H9 (cell line): Measurements from ENCODE around the gene CNOT4. TPM values are rescaled to one million over a fixed set of nuclear protein-coding genes. Genes with fewer than 3 reads are reported as not detected.

ENCODE experiments used
- DNase-seq: peaks from one replicate; pipeline ENCODE4 v3.0.0-alpha.2; 2017
- H2AFZ ChIP-seq: one replicate; pipeline ENCODE4 v1.6.1; 2013; ENCODE audit warnings: mild to moderate bottlenecking, low read length, control low read depth, moderate library complexity
- H2AK5ac ChIP-seq: 2 replicates; pipeline ENCODE4 v1.6.1; 2013; ENCODE audit warnings: low read length, control low read depth, mixed read lengths; ENCODE audit not compliant: insufficient read length
- H2BK120ac ChIP-seq: one replicate; pipeline ENCODE4 v1.6.1; 2013; ENCODE audit warnings: low read depth, mild to moderate bottlenecking, low read length, control low read depth, inconsistent platforms; ENCODE audit not compliant: poor library complexity, severe bottlenecking
- H2BK12ac ChIP-seq: 2 replicates; pipeline ENCODE4 v1.6.1; 2013; ENCODE audit warnings: low read length, control low read depth, mixed read lengths, low read depth; ENCODE audit not compliant: insufficient read length
- H2BK15ac ChIP-seq: 2 replicates; pipeline ENCODE4 v1.6.1; 2013; ENCODE audit warnings: low read depth, low read length, control low read depth
- H2BK20ac ChIP-seq: one replicate; pipeline ENCODE4 v1.6.1; 2013; ENCODE audit warnings: low read depth, mild to moderate bottlenecking, low read length, control low read depth, inconsistent platforms; ENCODE audit not compliant: poor library complexity, severe bottlenecking
- H2BK5ac ChIP-seq: 2 replicates; pipeline ENCODE4 v1.6.1; 2013; ENCODE audit warnings: low read length, control low read depth, mixed read lengths; ENCODE audit not compliant: insufficient read length
- H3K14ac ChIP-seq: 2 replicates; pipeline ENCODE4 v1.6.1; 2013; ENCODE audit warnings: low read length, control low read depth; ENCODE audit not compliant: insufficient read depth
- H3K18ac ChIP-seq: 2 replicates; pipeline ENCODE4 v1.6.1; 2013; ENCODE audit warnings: low read depth, mild to moderate bottlenecking, mixed read lengths, low read length, control low read depth; ENCODE audit not compliant: insufficient read length
- H3K23ac ChIP-seq: 2 replicates; pipeline ENCODE4 v1.6.1; 2013; ENCODE audit warnings: low read length, control low read depth, mixed read lengths, low read depth; ENCODE audit not compliant: insufficient read length
- H3K23me2 ChIP-seq: 2 replicates; pipeline ENCODE4 v1.6.1; 2013; ENCODE audit warnings: low read depth, mild to moderate bottlenecking, mixed read lengths, low read length, control low read depth; ENCODE audit not compliant: insufficient read length, poor library complexity, severe bottlenecking
- H3K27ac ChIP-seq: 2 replicates; pipeline ENCODE4 v1.5.1; 2013; ENCODE audit warnings: low read length, control low read depth, mixed read lengths, low read depth; ENCODE audit not compliant: insufficient read length
- H3K27me3 ChIP-seq: 2 replicates; pipeline ENCODE4 v1.6.1; 2013; ENCODE audit warnings: low read length, control low read depth, inconsistent platforms; ENCODE audit not compliant: insufficient read depth
- H3K4ac ChIP-seq: 2 replicates; pipeline ENCODE4 v1.6.1; 2013; ENCODE audit warnings: low read depth, mild to moderate bottlenecking, control low read depth, inconsistent platforms, low read length, moderate library complexity
- H3K4me1 ChIP-seq: 2 replicates; pipeline ENCODE4 v1.6.1; 2013; ENCODE audit warnings: low read length, control low read depth, inconsistent platforms; ENCODE audit not compliant: insufficient read depth
- H3K4me2 ChIP-seq: 2 replicates; pipeline ENCODE4 v1.6.1; 2013; ENCODE audit warnings: low read length, control low read depth, mixed read lengths; ENCODE audit not compliant: insufficient read length, insufficient read depth
- H3K56ac ChIP-seq: 2 replicates; pipeline ENCODE4 v1.6.1; 2013; ENCODE audit warnings: low read depth, mild to moderate bottlenecking, mixed read lengths, low read length, control low read depth; ENCODE audit not compliant: insufficient read length
- H3K79me1 ChIP-seq: 2 replicates; pipeline ENCODE4 v1.6.1; 2013; ENCODE audit warnings: low read depth, mild to moderate bottlenecking, moderate library complexity, low read length, control low read depth, inconsistent platforms; ENCODE audit not compliant: insufficient read depth, poor library complexity, severe bottlenecking
- H3K79me2 ChIP-seq: 2 replicates; pipeline ENCODE4 v1.6.1; 2013; ENCODE audit warnings: low read length, control low read depth, inconsistent platforms; ENCODE audit not compliant: insufficient read depth
- H3K9ac ChIP-seq: 2 replicates; pipeline ENCODE4 v1.6.1; 2013; ENCODE audit warnings: low read length, control low read depth, mixed read lengths; ENCODE audit not compliant: insufficient read length; ENCODE audit errors: extremely low read depth
- H3K9me3 ChIP-seq: one replicate; pipeline ENCODE4 v1.6.1; 2013; ENCODE audit warnings: low read depth, low read length, inconsistent platforms; ENCODE audit not compliant: control insufficient read depth
- H3T11ph ChIP-seq: one replicate; pipeline ENCODE4 v1.6.1; 2013; ENCODE audit warnings: mild to moderate bottlenecking, low read length, control low read depth, inconsistent platforms
- H4K20me1 ChIP-seq: one replicate; pipeline ENCODE4 v1.6.1; 2013; ENCODE audit not compliant: control insufficient read depth, insufficient read length, insufficient read depth
- H4K5ac ChIP-seq: 2 replicates; pipeline ENCODE4 v1.6.1; 2013; ENCODE audit warnings: low read depth, mild to moderate bottlenecking, mixed read lengths, low read length, control low read depth; ENCODE audit not compliant: insufficient read length
- H4K8ac ChIP-seq: replicated peaks from 2 replicates; pipeline ENCODE4 v1.6.1; 2013; ENCODE audit warnings: low read length, control low read depth, mixed read lengths, low read depth; ENCODE audit not compliant: insufficient read length
- H4K91ac ChIP-seq: 2 replicates; pipeline ENCODE4 v1.6.1; 2013; ENCODE audit warnings: low read depth, mild to moderate bottlenecking, moderate library complexity, mixed read lengths, low read length, control low read depth; ENCODE audit not compliant: insufficient read length
- H3K27ac Mint-ChIP-seq, 3 experiments: 2 replicates in 2 of 3; 3 replicates in 1 of 3; pipeline ENCODE4 v1.8.0; 2020 to 2021; ENCODE audit warnings: mixed read lengths in 3 of 3, mild to moderate bottlenecking in 1 of 3, moderate library complexity in 1 of 3
- H3K27me3 Mint-ChIP-seq: 2 replicates; pipeline ENCODE4 v1.8.0; 2021; ENCODE audit warnings: low read depth, mild to moderate bottlenecking, moderate library complexity, mixed read lengths
- H3K36me3 Mint-ChIP-seq, 3 experiments: 2 replicates in 2 of 3; 3 replicates in 1 of 3; pipeline ENCODE4 v1.8.0; 2020 to 2021; ENCODE audit warnings: low read depth in 3 of 3, mixed read lengths in 3 of 3; ENCODE audit not compliant: insufficient read depth in 1 of 3
- H3K4me1 Mint-ChIP-seq, 2 experiments: 2 replicates each; pipeline ENCODE4 v1.8.0; 2020; ENCODE audit warnings: mixed read lengths in 2 of 2
- H3K4me3 Mint-ChIP-seq, 2 experiments: 2 replicates in 1 of 2; 3 replicates in 1 of 2; pipeline ENCODE4 v1.8.0; 2020 to 2021; ENCODE audit warnings: mild to moderate bottlenecking in 2 of 2, mixed read lengths in 2 of 2, moderate library complexity in 1 of 2
- H3K9me3 Mint-ChIP-seq, 2 experiments: 2 replicates in 1 of 2; 3 replicates in 1 of 2; pipeline ENCODE4 v1.8.0; 2020; ENCODE audit warnings: mild to moderate bottlenecking in 2 of 2, mixed read lengths in 2 of 2, moderate library complexity in 1 of 2
- CTCF ChIP-seq: fragments of 200-600 bp; sonication (generic); conservative IDR thresholded peaks from 3 replicates; pipeline ENCODE4 v1.8.0; 2021; ENCODE audit warnings: antibody characterized with exemption, mild to moderate bottlenecking
- total RNA-seq: library from RNA; stranded (reverse); gene quantifications from 2 replicates; pipeline ENCODE4 v1.2.1, GENCODE V29; 2021

CNOT4 gene
- total RNA-seq, 1 experiment from 2014 or later = 27.4 TPM

- Histone ChIP-seq H3K4me1 (no peaks in the 10 kb centered on the region), H3K79me2 (no peaks in the 10 kb centered on the region; the same call in 1 of the 2 replicates), H2BK20ac (no peak overlapping the region), H3K14ac (no peak overlapping the region), H4K8ac (no peak overlapping the region), H2BK12ac (no peak overlapping the region), H3K27ac (no peak overlapping the region), H3K9me3 (no peaks in the 10 kb centered on the region), H2AFZ (no peak overlapping the region), H3K23ac (no peak overlapping the region), H2BK120ac (no peak overlapping the region), H3K18ac (no peak overlapping the region), H4K20me1 (no peaks in the 10 kb centered on the region), H3K79me1 (peaks cover 4% of the 10 kb centered on the region), H3T11ph (no peak overlapping the region), H2BK15ac (no peak overlapping the region), H3K23me2 (no peaks in the 10 kb centered on the region), H4K91ac (no peak overlapping the region), H2BK5ac (no peak overlapping the region), H3K27me3 (no peaks in the 10 kb centered on the region), H3K9ac (no peak overlapping the region), H3K4me2 (no peak overlapping the region), H3K56ac (no peak overlapping the region), H4K5ac (no peak overlapping the region), H2AK5ac (no peak overlapping the region), H3K4ac (no peak overlapping the region)
- no peak for DNase-seq
- H3K27ac Mint-ChIP-seq = no peak overlapping the region
- TF ChIP-seq CTCF = no peak
- H3K27me3 Mint-ChIP-seq = no peaks in the 10 kb centered on the region
- H3K4me3 Mint-ChIP-seq = no peak overlapping the region
- H3K4me1 Mint-ChIP-seq = peaks cover 4 to 6% of the 10 kb centered on the region in 2 experiments; a peak in 3 of 4 replicates
- no peaks in the 10 kb centered on the region for H3K36me3 Mint-ChIP-seq
- H3K9me3 Mint-ChIP-seq = no peaks in the 10 kb centered on the region
Observed at GRCh38 chr7:135449436-135449835, 60.5 kb downstream of the CNOT4 start.
